ENCODE results near the gene SOST. TPM values are rescaled to one million over a fixed set of nuclear protein-coding genes. Genes with fewer than 3 reads are reported as not detected.

SOST gene
- total and polyA plus RNA-seq, 5 experiments from 2014 or later: not detected

- Mint-ChIP-seq H3K27me3 (peaks cover 15 to 55% (median 40%) of the 10 kb centered on the region in 5 donors), H3K9me3 (no peaks in the 10 kb centered on the region), H3K36me3 (no peaks in the 10 kb centered on the region), H3K27ac (peak overlapping the region in 1 of 10 donors; percentile 14), H3K4me1 (peaks cover 0 to 17% (median 3%) of the 10 kb centered on the region in 4 donors), H3K4me3 (peak overlapping the region in 1 of 10 donors; percentile 1)
- no peak for ATAC-seq
- no peak for DNase-seq
- POLR2A ChIA-PET: interaction anchor here (1.2 kb wide), 1 partner anchor 54 kb away, joined by 3 read pairs; no protein-coding TSS in a partner anchor
Measured at GRCh38 chr17:43756201-43756600, 2.4 kb downstream of the SOST start.

GRCh38 chr17:43755389-43755875 lies 3.2 kb downstream of the SOST start:
- peaks cover 15 to 63% (median 42%) of the 10 kb centered on the region in 5 donors for H3K27me3 Mint-ChIP-seq
- no peak for DNase-seq
- H3K4me1 Mint-ChIP-seq: peaks cover 0 to 17% (median 3%) of the 10 kb centered on the region in 4 donors
- no peak overlapping the region for H3K4me3 Mint-ChIP-seq
- no peak for ATAC-seq
- no peaks in the 10 kb centered on the region for H3K36me3 Mint-ChIP-seq
- no peak overlapping the region for H3K27ac Mint-ChIP-seq
- H3K9me3 Mint-ChIP-seq: no peaks in the 10 kb centered on the region
- POLR2A ChIA-PET: no interaction called here

GRCh38 chr17:43754947-43755346 lies 3.6 kb downstream of the SOST start:
- DNase-seq (no peak), ATAC-seq (no peak)
- Mint-ChIP-seq H3K36me3 (no peaks in the 10 kb centered on the region), H3K4me1 (peaks cover 0 to 17% (median under 1%) of the 10 kb centered on the region in 4 donors), H3K27ac (no peak overlapping the region), H3K27me3 (peaks cover 15 to 68% (median 47%) of the 10 kb centered on the region in 5 donors), H3K9me3 (no peaks in the 10 kb centered on the region), H3K4me3 (no peak overlapping the region)
- POLR2A ChIA-PET: no interaction called here

GRCh38 chr17:43753493-43754129 lies 5.0 kb downstream of the SOST start:
- H3K9me3 Mint-ChIP-seq: no peaks in the 10 kb centered on the region
- H3K4me1 Mint-ChIP-seq: peaks cover 0 to 17% (median 2%) of the 10 kb centered on the region in 4 donors
- peaks cover 15 to 75% (median 53%) of the 10 kb centered on the region in 5 donors for H3K27me3 Mint-ChIP-seq
- no peak overlapping the region for H3K27ac Mint-ChIP-seq
- POLR2A ChIA-PET: no interaction called here
- no peaks in the 10 kb centered on the region for H3K36me3 Mint-ChIP-seq
- no peak overlapping the region for H3K4me3 Mint-ChIP-seq
- DNase-seq (no peak), ATAC-seq (no peak)

- no peak for DNase-seq
- POLR2A ChIA-PET: no interaction called here
- peaks cover 0 to 13% (median 1%) of the 10 kb centered on the region in 4 donors for H3K4me1 Mint-ChIP-seq
- H3K4me3 Mint-ChIP-seq: no peak overlapping the region
- H3K36me3 Mint-ChIP-seq: no peaks in the 10 kb centered on the region
- no peak for ATAC-seq
- peak overlapping the region in 1 of 10 donors; percentile 16 for H3K27ac Mint-ChIP-seq
- H3K27me3 Mint-ChIP-seq: peaks cover 12 to 61% (median 44%) of the 10 kb centered on the region in 5 donors
- no peaks in the 10 kb centered on the region for H3K9me3 Mint-ChIP-seq
Measured at GRCh38 chr17:43750153-43750552, 8.4 kb downstream of the SOST start.

GRCh38 chr17:43745541-43745940 lies 13.1 kb downstream of the SOST start:
- Mint-ChIP-seq H3K9me3 (peaks cover 0 to 4% (median 0%) of the 10 kb centered on the region in 9 donors), H3K4me3 (no peak overlapping the region), H3K27me3 (peaks cover 5 to 70% (median 42%) of the 10 kb centered on the region in 5 donors), H3K4me1 (peaks cover 0 to 2% (median 0%) of the 10 kb centered on the region in 4 donors), H3K27ac (no peak overlapping the region), H3K36me3 (no peaks in the 10 kb centered on the region)
- DNase-seq (no peak), ATAC-seq (no peak)
- POLR2A ChIA-PET: no interaction called here

- H3K36me3 Mint-ChIP-seq: no peaks in the 10 kb centered on the region
- DNase-seq (no peak), ATAC-seq (no peak)
- POLR2A ChIA-PET: no interaction called here
- no peak overlapping the region for H3K27ac Mint-ChIP-seq
- H3K27me3 Mint-ChIP-seq: peaks cover 5 to 72% (median 34%) of the 10 kb centered on the region in 5 donors
- H3K4me1 Mint-ChIP-seq: no peaks in the 10 kb centered on the region
- H3K9me3 Mint-ChIP-seq: peaks cover 0 to 4% (median 0%) of the 10 kb centered on the region in 9 donors
- H3K4me3 Mint-ChIP-seq: no peak overlapping the region
Measured at GRCh38 chr17:43741636-43742035, 17.0 kb downstream of the SOST start.

- DNase-seq (no peak), ATAC-seq (no peak)
- Mint-ChIP-seq H3K9me3 (peaks cover 0 to 4% (median 0%) of the 10 kb centered on the region in 9 donors), H3K27ac (no peak overlapping the region), H3K36me3 (no peaks in the 10 kb centered on the region), H3K27me3 (peaks cover 3 to 61% (median 29%) of the 10 kb centered on the region in 5 donors), H3K4me1 (no peaks in the 10 kb centered on the region), H3K4me3 (no peak overlapping the region)
- POLR2A ChIA-PET: interaction anchor here (0.5 kb wide), 1 partner anchor 1123 kb away, joined by 3 read pairs; no protein-coding TSS in a partner anchor
Measured at GRCh38 chr17:43740541-43740940, 18.1 kb downstream of the SOST start.

- no peak overlapping the region for H3K4me3 Mint-ChIP-seq
- peaks cover 0 to 4% (median 0%) of the 10 kb centered on the region in 3 donors for H3K36me3 Mint-ChIP-seq
- peaks cover 0 to 10% (median 0%) of the 10 kb centered on the region in 9 donors for H3K9me3 Mint-ChIP-seq
- peaks cover 0 to 33% (median 21%) of the 10 kb centered on the region in 5 donors for H3K27me3 Mint-ChIP-seq
- H3K27ac Mint-ChIP-seq: no peak overlapping the region
- H3K4me1 Mint-ChIP-seq: no peaks in the 10 kb centered on the region
- ATAC-seq: no peak
- DNase-seq: no peak
- POLR2A ChIA-PET: interaction anchor here (0.7 kb wide), 1 partner anchor 17 kb away, joined by 3 read pairs; no protein-coding TSS in a partner anchor
Measured at GRCh38 chr17:43737722-43738121, 20.9 kb downstream of the SOST start.

- H3K4me3 Mint-ChIP-seq: no peak overlapping the region
- no peak for ATAC-seq
- peaks cover 0 to 4% (median 0%) of the 10 kb centered on the region in 3 donors for H3K36me3 Mint-ChIP-seq
- peaks cover 0 to 10% (median 0%) of the 10 kb centered on the region in 9 donors for H3K9me3 Mint-ChIP-seq
- POLR2A ChIA-PET: no interaction called here
- H3K4me1 Mint-ChIP-seq: no peaks in the 10 kb centered on the region
- no peak overlapping the region for H3K27ac Mint-ChIP-seq
- peaks cover 0 to 25% (median 20%) of the 10 kb centered on the region in 5 donors for H3K27me3 Mint-ChIP-seq
- DNase-seq: no peak
Measured at GRCh38 chr17:43736389-43736788, 22.2 kb downstream of the SOST start.

GRCh38 chr17:43734376-43734775 lies 24.2 kb downstream of the SOST start:
- no peak overlapping the region for H3K27ac Mint-ChIP-seq
- H3K9me3 Mint-ChIP-seq: peaks cover 0 to 10% (median 0%) of the 10 kb centered on the region in 9 donors
- no peak for ATAC-seq
- no peak for DNase-seq
- peaks cover 0 to 16% (median 15%) of the 10 kb centered on the region in 5 donors for H3K27me3 Mint-ChIP-seq
- POLR2A ChIA-PET: no interaction called here
- H3K4me3 Mint-ChIP-seq: no peak overlapping the region
- H3K36me3 Mint-ChIP-seq: peaks cover 0 to 4% (median 0%) of the 10 kb centered on the region in 3 donors
- no peaks in the 10 kb centered on the region for H3K4me1 Mint-ChIP-seq

GRCh38 chr17:43733956-43734355 lies 24.6 kb downstream of the SOST start:
- Mint-ChIP-seq H3K27me3 (peaks cover 0 to 16% (median 13%) of the 10 kb centered on the region in 5 donors), H3K36me3 (peaks cover 0 to 4% (median 0%) of the 10 kb centered on the region in 3 donors), H3K27ac (no peak overlapping the region), H3K9me3 (peaks cover 0 to 10% (median 0%) of the 10 kb centered on the region in 9 donors), H3K4me1 (no peaks in the 10 kb centered on the region), H3K4me3 (peak overlapping the region in 1 of 10 donors; percentile 11)
- no peak for DNase-seq
- no peak for ATAC-seq
- POLR2A ChIA-PET: interaction anchor here (0.9 kb wide), 1 partner anchor 12 kb away, joined by 3 read pairs; no protein-coding TSS in a partner anchor

- no peak for DNase-seq
- ATAC-seq: no peak
- no peaks in the 10 kb centered on the region for H3K4me1 Mint-ChIP-seq
- no peak overlapping the region for H3K27ac Mint-ChIP-seq
- peaks cover 0 to 10% (median 0%) of the 10 kb centered on the region in 9 donors for H3K9me3 Mint-ChIP-seq
- H3K36me3 Mint-ChIP-seq: peaks cover 0 to 4% (median 0%) of the 10 kb centered on the region in 3 donors
- peaks cover 0 to 11% (median 10%) of the 10 kb centered on the region in 5 donors for H3K27me3 Mint-ChIP-seq
- POLR2A ChIA-PET: no interaction called here
- no peak overlapping the region for H3K4me3 Mint-ChIP-seq
Measured at GRCh38 chr17:43732958-43733357, 25.6 kb downstream of the SOST start.
